CD4-positive, alpha-beta T cell (primary cell): ENCODE results near the gene VAT1. TPM values are rescaled to one million over a fixed set of nuclear protein-coding genes. Genes with fewer than 3 reads are reported as not detected.
"Not testable (repeated sequence)": the region's sequence is repeated elsewhere in the genome, so short reads cannot be mapped to it uniquely, and the experiment has no call there.

Experiments used
- ATAC-seq: fragments of 200-7000 bp; cut with Tn5 transposase; one replicate; pipeline ENCODE4 v1.10.0; 2022; ENCODE audit warnings: mild to moderate bottlenecking; ENCODE audit not compliant: poor library complexity
- CTCF ChIA-PET: fragments of 350-600 bp; sonication (Branson Sonifier 250); formaldehyde crosslinking; loops from one replicate; lab custom pipeline; 2021; ENCODE audit warnings: antibody characterized with exemption, inconsistent platforms; lab: Charles Lee
- POLR2A ChIA-PET: fragments of 350-600 bp; sonication (Branson Sonifier 250); formaldehyde crosslinking; loops from one replicate; lab custom pipeline; 2021; ENCODE audit warnings: antibody characterized with exemption, inconsistent platforms; lab: Charles Lee
- DNase-seq, 14 experiments: peaks; one replicate each; pipeline ENCODE4 v3.0.0-alpha.2; 2013 to 2020; ENCODE audit warnings: mixed read lengths in 2 of 14
- H3K27ac ChIP-seq, 2 donors: one replicate each; pipeline versions ENCODE4 v1.5.1 to v1.7.0; 2013; ENCODE audit warnings: low read length in 2 of 2, low read depth in 1 of 2, mild to moderate bottlenecking in 1 of 2
- H3K27me3 ChIP-seq, 2 experiments: 1 replicate in 1 of 2; 2 replicates in 1 of 2; pipeline versions ENCODE4 v1.6.1 to v1.7.0; 2013; ENCODE audit warnings: low read length in 2 of 2, control low read depth in 1 of 2, mild to moderate bottlenecking in 1 of 2, moderate library complexity in 1 of 2; ENCODE audit not compliant: insufficient read depth in 2 of 2, control insufficient read depth in 1 of 2
- H3K36me3 ChIP-seq: one replicate; pipeline ENCODE4 v1.6.1; 2013; ENCODE audit warnings: low read length, control low read depth; ENCODE audit not compliant: insufficient read depth
- H3K4me1 ChIP-seq: one replicate; pipeline ENCODE4 v1.6.1; 2013; ENCODE audit warnings: low read length, control low read depth; ENCODE audit not compliant: insufficient read depth
- H3K4me3 ChIP-seq: one replicate; pipeline ENCODE4 v1.5.1; 2013; ENCODE audit warnings: mild to moderate bottlenecking, low read length, moderate library complexity
- H3K9me3 ChIP-seq, 2 experiments: 1 replicate in 1 of 2; 2 replicates in 1 of 2; pipeline versions ENCODE4 v1.6.1 to v1.7.0; 2013; ENCODE audit warnings: low read length in 2 of 2, mild to moderate bottlenecking in 2 of 2, control low read depth in 1 of 2, moderate library complexity in 1 of 2; ENCODE audit not compliant: control insufficient read depth in 1 of 2, insufficient read depth in 1 of 2
- H3K27ac Mint-ChIP-seq: one replicate; pipeline ENCODE4 v1.8.0; 2020; ENCODE audit warnings: mixed read lengths
- H3K27me3 Mint-ChIP-seq: one replicate; pipeline ENCODE4 v1.8.0; 2021; ENCODE audit warnings: mixed read lengths
- H3K36me3 Mint-ChIP-seq: one replicate; pipeline ENCODE4 v1.8.0; 2021; ENCODE audit warnings: low read depth, mixed read lengths
- H3K4me1 Mint-ChIP-seq: one replicate; pipeline ENCODE4 v1.8.0; 2021; ENCODE audit warnings: low read depth, mixed read lengths
- H3K4me3 Mint-ChIP-seq: one replicate; pipeline ENCODE4 v1.8.0; 2020; ENCODE audit warnings: mild to moderate bottlenecking, mixed read lengths
- H3K9me3 Mint-ChIP-seq: one replicate; pipeline ENCODE4 v1.8.0; 2020; ENCODE audit warnings: mixed read lengths
- intact Hi-C, 2 experiments: fragments of 100-400 bp; cut with DNase I in 1 of 2; cut with micrococcal nuclease in 1 of 2; formaldehyde crosslinking; loops; one replicate each; pipeline versions ENCODE4 v1.15.1 to v1.9.0; 2023 to 2025; cut with DNase I, micrococcal nuclease
- total RNA-seq, 174 experiments: library from RNA in 2 of 174; stranded (reverse) in 2 of 174; gene quantifications; one replicate each; pipeline ENCODE4 v1.2.3 and lab custom pipeline; 2021 to 2026
- TF ChIP-seq, protein P1 (sequence below): fragments of 200-600 bp; IDR thresholded peaks from one replicate; pipeline ENCODE4 v1.8.0; 2022; ENCODE audit warnings: antibody characterized with exemption, mild to moderate bottlenecking

VAT1 gene
- total RNA-seq, 2 experiments from 2014 or later, result 27.5 to 27.6 TPM

DNA sequence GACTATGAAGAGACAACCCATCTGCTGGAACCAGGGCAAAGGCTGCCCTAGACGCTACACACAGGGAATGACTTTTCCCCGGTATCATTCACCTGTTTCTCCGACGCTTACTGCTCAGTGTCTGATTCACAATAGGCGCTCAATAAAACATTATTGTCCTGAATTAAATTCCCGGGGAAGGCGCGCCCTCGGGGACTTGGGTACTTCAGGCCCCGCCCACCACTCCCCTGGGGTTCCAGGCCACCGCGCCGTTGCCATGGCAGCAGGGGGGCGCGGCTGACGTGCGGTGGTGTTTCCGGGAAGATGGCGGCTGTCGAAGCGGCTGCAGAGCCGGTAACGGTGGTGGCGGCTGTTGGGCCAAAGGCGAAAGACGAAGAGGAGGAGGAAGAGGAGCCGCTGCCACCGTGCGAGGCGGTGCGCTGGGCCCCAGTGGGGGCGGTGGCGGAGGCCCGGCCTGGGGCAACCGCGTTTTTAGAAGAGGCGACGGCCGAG lies 41.9 kb downstream of the VAT1 start, which contains the start of gene RUNDC1:
Gene RUNDC1 (plus strand): TSS at position 292 of the 492 bp plus-strand sequence. CDS start 12 bp downstream, at position 304.
- Histone ChIP-seq H3K27me3 (no peaks in the 10 kb centered on the region), H3K36me3 (peaks cover 16% of the 10 kb centered on the region), H3K9me3 (no peaks in the 10 kb centered on the region), H3K4me3 (peak within 1 kb of the TSS; percentile 87), H3K27ac (peak within 1 kb of the TSS; percentile 58 to 66), H3K4me1 (peaks cover 32% of the 10 kb centered on the region)
- Mint-ChIP-seq H3K9me3 (no peaks in the 10 kb centered on the region), H3K4me1 (peaks cover 41% of the 10 kb centered on the region), H3K4me3 (peak within 1 kb of the TSS; percentile 95), H3K27ac (peak within 1 kb of the TSS; percentile 84), H3K27me3 (no peaks in the 10 kb centered on the region), H3K36me3 (peaks cover 30% of the 10 kb centered on the region)
- TF ChIP-seq, protein P1, sequence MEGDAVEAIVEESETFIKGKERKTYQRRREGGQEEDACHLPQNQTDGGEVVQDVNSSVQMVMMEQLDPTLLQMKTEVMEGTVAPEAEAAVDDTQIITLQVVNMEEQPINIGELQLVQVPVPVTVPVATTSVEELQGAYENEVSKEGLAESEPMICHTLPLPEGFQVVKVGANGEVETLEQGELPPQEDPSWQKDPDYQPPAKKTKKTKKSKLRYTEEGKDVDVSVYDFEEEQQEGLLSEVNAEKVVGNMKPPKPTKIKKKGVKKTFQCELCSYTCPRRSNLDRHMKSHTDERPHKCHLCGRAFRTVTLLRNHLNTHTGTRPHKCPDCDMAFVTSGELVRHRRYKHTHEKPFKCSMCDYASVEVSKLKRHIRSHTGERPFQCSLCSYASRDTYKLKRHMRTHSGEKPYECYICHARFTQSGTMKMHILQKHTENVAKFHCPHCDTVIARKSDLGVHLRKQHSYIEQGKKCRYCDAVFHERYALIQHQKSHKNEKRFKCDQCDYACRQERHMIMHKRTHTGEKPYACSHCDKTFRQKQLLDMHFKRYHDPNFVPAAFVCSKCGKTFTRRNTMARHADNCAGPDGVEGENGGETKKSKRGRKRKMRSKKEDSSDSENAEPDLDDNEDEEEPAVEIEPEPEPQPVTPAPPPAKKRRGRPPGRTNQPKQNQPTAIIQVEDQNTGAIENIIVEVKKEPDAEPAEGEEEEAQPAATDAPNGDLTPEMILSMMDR, result no peak
- ATAC-seq (peak; percentile 86), DNase-seq (peak; percentile 79 to 96 (median 88))
- CTCF ChIA-PET, result interaction anchor here (0.7 to 2.5 kb wide), 7 partner anchors 16 to 161 kb away, joined by 3 to 20 read pairs (median 3); partner anchors contain the start of genes AARSD1, BECN1, IFI35 and RPL27
- POLR2A ChIA-PET, result interaction anchor here (0.6 to 6.2 kb wide), 4 partner anchors 18 to 409 kb away, joined by 3 to 33 read pairs (median 5); partner anchors contain the start of gene RPL27
- intact Hi-C loops, result loop anchor here (1.0 to 5.0 kb wide), 2 partner anchors 18 to 148 kb away; partner anchors contain the start of genes RPL27 (in 2 of the 2) and PSME3 (in 1 of the 2)

DNA sequence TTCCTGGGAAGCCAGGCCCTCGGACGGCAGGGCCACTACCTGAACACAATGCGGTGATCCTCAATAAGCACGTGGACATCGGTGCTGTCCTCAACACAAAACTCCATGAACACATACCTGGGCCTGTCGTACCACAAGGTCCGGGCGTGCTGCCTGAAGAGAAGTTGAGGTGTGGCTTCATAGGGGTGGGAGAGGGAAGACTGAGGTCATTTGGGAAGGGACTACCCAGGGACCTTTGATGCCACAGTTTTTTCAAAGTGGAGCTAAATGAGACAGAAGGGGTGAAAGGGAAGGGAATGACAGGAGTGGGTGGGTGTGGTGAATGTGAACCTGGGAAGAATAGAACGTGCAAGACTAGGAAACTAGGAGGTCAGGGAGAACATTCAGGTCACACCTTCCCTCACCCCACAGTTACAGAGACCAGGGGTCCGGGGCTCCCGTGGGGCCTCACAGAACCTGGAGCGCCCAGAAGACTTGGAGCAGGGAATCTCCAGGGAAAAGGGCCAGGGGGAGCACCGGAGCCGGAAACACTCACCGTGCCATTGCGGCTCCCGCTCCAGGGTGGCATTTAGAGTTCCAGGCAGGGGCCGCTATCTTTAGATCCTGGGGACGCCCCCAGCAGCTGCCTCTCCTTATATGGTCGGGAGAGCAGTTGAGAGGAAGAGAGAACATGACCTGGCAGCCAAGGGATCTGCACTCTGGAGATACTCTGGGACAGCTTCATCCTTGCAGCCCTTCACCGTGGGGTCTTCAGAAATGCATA lies 42.5 kb downstream of the VAT1 start, which contains the start of gene PTGES3L:
Gene PTGES3L (minus strand): TSS at position 570 of the 763 bp plus-strand sequence. CDS start 27 bp downstream, at position 543.
- H3K4me3 Mint-ChIP-seq, result peak within 1 kb of the TSS; percentile 95
- H3K4me1 Mint-ChIP-seq, result peaks cover 37% of the 10 kb centered on the region
- DNase-seq, result peak in 3 of 14 experiments; percentile 4 to 50 (median 17)
- Histone ChIP-seq H3K27me3 (no peaks in the 10 kb centered on the region), H3K4me3 (peak within 1 kb of the TSS; percentile 87), H3K9me3 (no peaks in the 10 kb centered on the region), H3K4me1 (peaks cover 32% of the 10 kb centered on the region), H3K27ac (peak within 1 kb of the TSS; percentile 58 to 66), H3K36me3 (peaks cover 12% of the 10 kb centered on the region)
- peak; percentile 15 for ATAC-seq
- peak within 1 kb of the TSS; percentile 84 for H3K27ac Mint-ChIP-seq
- peaks cover 26% of the 10 kb centered on the region for H3K36me3 Mint-ChIP-seq
- H3K9me3 Mint-ChIP-seq, result no peaks in the 10 kb centered on the region
- ChIA-PET POLR2A (interaction anchor here (0.7 to 6.2 kb wide), 3 partner anchors 18 to 388 kb away, joined by 4 to 33 read pairs (median 6); partner anchors contain the start of gene RPL27), CTCF (interaction anchor here (1.9 to 2.5 kb wide), 2 partner anchors 18 to 27 kb away, joined by 6 to 20 read pairs; partner anchors contain the start of genes IFI35 and RPL27)
- TF ChIP-seq, protein P1, result no peak
- intact Hi-C loops, result loop anchor here (1.0 to 5.0 kb wide), 2 partner anchors 19 to 147 kb away; partner anchors contain the start of genes RPL27 (in 2 of the 2) and PSME3 (in 1 of the 2)
- no peaks in the 10 kb centered on the region for H3K27me3 Mint-ChIP-seq

DNA sequence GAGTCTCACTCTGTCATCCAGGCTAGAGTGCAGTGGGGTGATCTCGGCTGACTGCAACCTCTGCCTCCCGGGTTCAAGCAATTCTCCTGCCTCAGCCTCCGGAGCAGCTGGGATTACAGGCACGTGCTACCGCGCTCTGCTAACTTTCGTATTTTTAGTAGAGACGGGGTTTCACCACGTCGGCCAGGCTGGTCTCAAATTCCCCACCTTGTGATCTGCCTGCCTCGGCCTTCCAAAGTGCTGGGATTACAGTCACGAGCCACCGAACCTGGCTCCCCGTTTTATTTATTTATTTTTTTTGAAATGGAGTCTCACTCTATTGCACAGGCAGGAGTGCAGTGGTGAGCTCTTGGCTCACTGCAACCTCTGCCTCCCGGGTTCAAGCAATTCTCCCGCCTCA lies 46.5 kb downstream of the VAT1 start:
- intact Hi-C loops, H3K4me1 ChIP-seq, H3K36me3 ChIP-seq, H3K27me3 Mint-ChIP-seq, H3K9me3 ChIP-seq, H3K9me3 Mint-ChIP-seq, CTCF ChIA-PET, H3K27ac ChIP-seq, H3K4me3 ChIP-seq, DNase-seq, H3K27ac Mint-ChIP-seq, POLR2A ChIA-PET, H3K4me3 Mint-ChIP-seq, H3K36me3 Mint-ChIP-seq, ATAC-seq, H3K27me3 ChIP-seq: not testable (repeated sequence)
- peaks cover 16% of the 10 kb centered on the region for H3K4me1 Mint-ChIP-seq
